HEK293 (cell line): ENCODE measurements around the gene ITIH1.
A peak's percentile ranks its signal among the peaks of the same experiment; 100 is the strongest.

Experiments used
- CTCF ChIA-PET: fragments of 350-600 bp; formaldehyde crosslinking; extraction: SDS; loops from one replicate; lab custom pipeline; 2021; ENCODE audit warnings: antibody characterized with exemption; lab: Yijun Ruan, JAX
- POLR2A ChIA-PET: fragments of 300-600 bp; formaldehyde crosslinking; extraction: SDS; loops from one replicate; lab custom pipeline; 2020; ENCODE audit warnings: antibody characterized with exemption, inconsistent platforms; lab: Yijun Ruan, JAX
- H3K27ac ChIP-seq: fragments of 200-500 bp; sonication (Bioruptor generic); 2 replicates; pipeline ENCODE4 v1.5.1; 2014; ENCODE audit warnings: low read depth, low read length, control low read depth, inconsistent platforms; ENCODE audit errors: extremely low read depth
- H3K36me3 ChIP-seq, 2 experiments: fragments of 200-500 bp in 1 of 2; sonication (Bioruptor generic) in 1 of 2; 1 replicate in 1 of 2; 2 replicates in 1 of 2; pipeline ENCODE4 v1.5.1; 2014 to 2017; ENCODE audit warnings: inconsistent platforms in 2 of 2, low read length in 2 of 2; ENCODE audit not compliant: control insufficient read depth in 2 of 2, insufficient read depth in 1 of 2
- H3K4me1 ChIP-seq: fragments of 200-500 bp; sonication (Bioruptor generic); 2 replicates; pipeline ENCODE4 v1.5.1; 2014; ENCODE audit warnings: mild to moderate bottlenecking, low read length, inconsistent platforms; ENCODE audit not compliant: control insufficient read depth, insufficient read depth
- H3K4me3 ChIP-seq: 2 replicates; pipeline ENCODE4 v1.5.1; 2011; ENCODE audit warnings: low read depth, mild to moderate bottlenecking, control low read depth, low read length, moderate library complexity
- H3K9me3 ChIP-seq: fragments of 200-500 bp; sonication (Bioruptor generic); 2 replicates; pipeline ENCODE4 v1.5.1; 2014; ENCODE audit warnings: low read depth, low read length, inconsistent platforms; ENCODE audit not compliant: control insufficient read depth, insufficient read depth
- GLIS1 ChIP-seq: fragments of 450-650 bp; formaldehyde crosslinking; IDR thresholded peaks from 2 replicates; pipeline ENCODE4 v1.5.1; 2016; ENCODE audit warnings: missing biosample characterization, missing genetic modification characterization
- GLIS2 ChIP-seq: fragments of 450-650 bp; formaldehyde crosslinking; IDR thresholded peaks from 2 replicates; pipeline ENCODE4 v1.5.1; 2016; ENCODE audit warnings: missing biosample characterization, missing genetic modification characterization
- OSR2 ChIP-seq: fragments of 450-650 bp; formaldehyde crosslinking; IDR thresholded peaks from 2 replicates; pipeline ENCODE4 v1.5.1; 2016; ENCODE audit warnings: missing biosample characterization, missing genetic modification characterization
- SETDB1 ChIP-seq: IDR thresholded peaks from one replicate; pipeline ENCODE4 v1.6.1; 2017; ENCODE audit warnings: mild to moderate bottlenecking, low read length, moderate library complexity, mixed read lengths; ENCODE audit not compliant: insufficient read length
- ZBTB17 ChIP-seq: fragments of 450-650 bp; formaldehyde crosslinking; IDR thresholded peaks from 2 replicates; pipeline ENCODE4 v1.5.1; 2016; ENCODE audit warnings: missing biosample characterization, missing genetic modification characterization
- ZBTB20 ChIP-seq: fragments of 450-650 bp; formaldehyde crosslinking; IDR thresholded peaks from 2 replicates; pipeline ENCODE4 v1.5.1; 2016; ENCODE audit warnings: missing biosample characterization, missing genetic modification characterization
- ZBTB48 ChIP-seq: fragments of 450-650 bp; formaldehyde crosslinking; IDR thresholded peaks from 2 replicates; pipeline ENCODE4 v1.5.1; 2016; ENCODE audit warnings: missing biosample characterization, missing genetic modification characterization
- ZBTB8A ChIP-seq: fragments of 450-650 bp; formaldehyde crosslinking; IDR thresholded peaks from 2 replicates; pipeline ENCODE4 v1.5.1; 2016; ENCODE audit warnings: missing biosample characterization, missing genetic modification characterization
- ZEB2 ChIP-seq: fragments of 450-650 bp; formaldehyde crosslinking; IDR thresholded peaks from 2 replicates; pipeline ENCODE4 v1.5.1; 2016; ENCODE audit warnings: missing biosample characterization, missing genetic modification characterization
- ZFP69B ChIP-seq: fragments of 450-650 bp; formaldehyde crosslinking; IDR thresholded peaks from 2 replicates; pipeline ENCODE4 v1.5.1; 2016; ENCODE audit warnings: missing biosample characterization, missing genetic modification characterization
- ZIC2 ChIP-seq: fragments of 450-650 bp; formaldehyde crosslinking; IDR thresholded peaks from 2 replicates; pipeline ENCODE4 v1.5.1; 2016; ENCODE audit warnings: missing biosample characterization, missing genetic modification characterization
- ZNF140 ChIP-seq: fragments of 450-650 bp; formaldehyde crosslinking; IDR thresholded peaks from 2 replicates; pipeline ENCODE4 v1.5.1; 2016; ENCODE audit warnings: missing biosample characterization, missing genetic modification characterization
- ZNF16 ChIP-seq: fragments of 450-650 bp; formaldehyde crosslinking; IDR thresholded peaks from 2 replicates; pipeline ENCODE4 v1.5.1; 2016; ENCODE audit warnings: low read depth, missing biosample characterization, missing genetic modification characterization
- ZNF169 ChIP-seq: fragments of 450-650 bp; formaldehyde crosslinking; IDR thresholded peaks from 2 replicates; pipeline ENCODE4 v1.5.1; 2016; ENCODE audit warnings: missing biosample characterization, missing genetic modification characterization
- ZNF335 ChIP-seq: fragments of 450-650 bp; formaldehyde crosslinking; conservative IDR thresholded peaks from 2 replicates; pipeline ENCODE4 v1.5.1; 2016; ENCODE audit warnings: missing biosample characterization, missing genetic modification characterization
- ZNF341 ChIP-seq: fragments of 450-650 bp; formaldehyde crosslinking; IDR thresholded peaks from 2 replicates; pipeline ENCODE4; 2016; ENCODE audit warnings: low read depth, missing biosample characterization, missing genetic modification characterization
- ZNF416 ChIP-seq: fragments of 450-650 bp; formaldehyde crosslinking; IDR thresholded peaks from 2 replicates; pipeline ENCODE4 v1.5.1; 2016; ENCODE audit warnings: missing biosample characterization, missing genetic modification characterization
- ZNF521 ChIP-seq: fragments of 450-650 bp; formaldehyde crosslinking; IDR thresholded peaks from 2 replicates; pipeline ENCODE4 v1.5.1; 2017; ENCODE audit warnings: missing biosample characterization, mild to moderate bottlenecking, missing genetic modification characterization
- ZNF585B ChIP-seq: fragments of 450-650 bp; formaldehyde crosslinking; IDR thresholded peaks from 2 replicates; pipeline ENCODE4 v1.5.1; 2016; ENCODE audit warnings: missing biosample characterization, missing genetic modification characterization
- ZNF600 ChIP-seq: fragments of 450-650 bp; formaldehyde crosslinking; IDR thresholded peaks from 2 replicates; pipeline ENCODE4 v1.5.1; 2016; ENCODE audit warnings: missing biosample characterization, missing genetic modification characterization
- ZNF624 ChIP-seq: fragments of 450-650 bp; formaldehyde crosslinking; IDR thresholded peaks from 2 replicates; pipeline ENCODE4 v1.5.1; 2017; ENCODE audit warnings: missing biosample characterization, missing genetic modification characterization
- ZNF660 ChIP-seq: fragments of 450-650 bp; IDR thresholded peaks from 2 replicates; pipeline ENCODE4 v1.5.1; 2018; ENCODE audit warnings: missing biosample characterization, mild to moderate bottlenecking, missing genetic modification characterization
- ZNF701 ChIP-seq: fragments of 450-650 bp; formaldehyde crosslinking; IDR thresholded peaks from 2 replicates; pipeline ENCODE4 v1.5.1; 2016; ENCODE audit warnings: missing biosample characterization, missing genetic modification characterization
- ZNF76 ChIP-seq: fragments of 450-650 bp; formaldehyde crosslinking; IDR thresholded peaks from 2 replicates; pipeline ENCODE4; 2016; ENCODE audit warnings: low read depth, missing biosample characterization, missing genetic modification characterization, borderline replicate concordance
- TF ChIP-seq, protein P1 (sequence below): fragments of 450-650 bp; formaldehyde crosslinking; IDR thresholded peaks from 2 replicates; pipeline ENCODE4 v1.5.1; 2016; ENCODE audit warnings: missing biosample characterization, missing genetic modification characterization
- TF ChIP-seq, protein P2 (sequence below): fragments of 450-650 bp; formaldehyde crosslinking; IDR thresholded peaks from 2 replicates; pipeline ENCODE4 v1.5.1; 2017; ENCODE audit warnings: missing biosample characterization, missing genetic modification characterization
- TF ChIP-seq, protein P3 (sequence below): fragments of 450-650 bp; formaldehyde crosslinking; IDR thresholded peaks from 2 replicates; pipeline ENCODE4 v1.5.1; 2016; ENCODE audit warnings: missing biosample characterization, missing genetic modification characterization
- TF ChIP-seq, protein P4 (sequence below): fragments of 450-650 bp; formaldehyde crosslinking; IDR thresholded peaks from 2 replicates; pipeline ENCODE4 v1.5.1; 2016; ENCODE audit warnings: missing biosample characterization, missing genetic modification characterization
- TF ChIP-seq, protein P5 (sequence below): fragments of 450-650 bp; formaldehyde crosslinking; IDR thresholded peaks from 2 replicates; pipeline ENCODE4 v1.5.1; 2017; ENCODE audit warnings: missing biosample characterization, missing genetic modification characterization

ITIH1 gene

DNA sequence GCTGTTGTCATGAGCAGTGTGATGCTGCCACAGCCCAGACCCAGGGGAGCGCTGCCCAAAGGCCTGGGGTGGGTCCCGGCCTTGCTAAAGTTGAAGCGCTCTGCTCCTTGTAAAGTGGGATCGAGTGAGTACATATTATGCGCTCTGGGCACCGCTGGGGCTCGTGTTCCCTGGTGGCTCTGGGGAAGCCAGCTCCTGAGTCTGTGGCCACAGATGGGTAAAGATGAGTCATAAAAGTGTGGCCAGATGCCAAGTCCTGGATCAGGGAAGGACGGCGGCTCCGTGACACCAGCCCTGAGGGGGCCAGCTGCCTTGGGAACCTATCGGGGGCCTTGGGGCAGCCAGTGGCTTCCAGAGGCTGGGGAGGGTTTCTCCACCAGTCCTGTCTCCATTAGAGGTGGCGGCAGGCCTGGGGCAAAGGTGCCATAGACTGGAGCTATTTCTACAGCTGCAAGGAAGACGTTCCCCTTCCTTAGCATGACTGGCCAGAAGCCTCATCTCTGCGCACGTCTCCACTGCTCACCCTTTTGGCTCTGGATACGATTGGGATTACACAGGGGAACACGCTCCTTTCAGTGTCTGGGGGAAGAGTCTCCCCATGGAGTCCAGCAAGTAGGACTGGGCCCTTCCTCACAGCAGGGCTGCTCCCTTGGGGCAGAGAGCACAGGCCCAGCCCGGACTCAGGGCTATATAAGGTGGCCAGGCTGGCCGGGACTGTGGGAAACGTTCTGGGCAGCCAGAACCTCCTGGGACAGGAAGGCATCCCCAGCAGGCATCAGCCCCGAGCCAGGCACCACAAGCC is 54.3 kb downstream of the ITIH1 start:
- Histone ChIP-seq H3K9me3 (no peaks in the 10 kb centered on the region), H3K36me3 (peaks cover 0 to 9% of the 10 kb centered on the region in 2 experiments; a peak in 1 of 3 replicates), H3K4me3 (no peak overlapping the region), H3K4me1 (peaks cover 12% of the 10 kb centered on the region; the same call in 1 of the 2 replicates), H3K27ac (no peak overlapping the region)
- TF ChIP-seq ZBTB48 (tag by site-specific recombination): peak; percentile 71
- peak; percentile 72 for TF ChIP-seq ZNF600 (tag by site-specific recombination)
- TF ChIP-seq ZNF660 (tag by site-specific recombination): peak; percentile 57; the same call in 1 of the 2 replicates
- TF ChIP-seq, protein P1, sequence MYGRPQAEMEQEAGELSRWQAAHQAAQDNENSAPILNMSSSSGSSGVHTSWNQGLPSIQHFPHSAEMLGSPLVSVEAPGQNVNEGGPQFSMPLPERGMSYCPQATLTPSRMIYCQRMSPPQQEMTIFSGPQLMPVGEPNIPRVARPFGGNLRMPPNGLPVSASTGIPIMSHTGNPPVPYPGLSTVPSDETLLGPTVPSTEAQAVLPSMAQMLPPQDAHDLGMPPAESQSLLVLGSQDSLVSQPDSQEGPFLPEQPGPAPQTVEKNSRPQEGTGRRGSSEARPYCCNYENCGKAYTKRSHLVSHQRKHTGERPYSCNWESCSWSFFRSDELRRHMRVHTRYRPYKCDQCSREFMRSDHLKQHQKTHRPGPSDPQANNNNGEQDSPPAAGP (tag by site-specific recombination): no peak
- TF ChIP-seq, protein P2, sequence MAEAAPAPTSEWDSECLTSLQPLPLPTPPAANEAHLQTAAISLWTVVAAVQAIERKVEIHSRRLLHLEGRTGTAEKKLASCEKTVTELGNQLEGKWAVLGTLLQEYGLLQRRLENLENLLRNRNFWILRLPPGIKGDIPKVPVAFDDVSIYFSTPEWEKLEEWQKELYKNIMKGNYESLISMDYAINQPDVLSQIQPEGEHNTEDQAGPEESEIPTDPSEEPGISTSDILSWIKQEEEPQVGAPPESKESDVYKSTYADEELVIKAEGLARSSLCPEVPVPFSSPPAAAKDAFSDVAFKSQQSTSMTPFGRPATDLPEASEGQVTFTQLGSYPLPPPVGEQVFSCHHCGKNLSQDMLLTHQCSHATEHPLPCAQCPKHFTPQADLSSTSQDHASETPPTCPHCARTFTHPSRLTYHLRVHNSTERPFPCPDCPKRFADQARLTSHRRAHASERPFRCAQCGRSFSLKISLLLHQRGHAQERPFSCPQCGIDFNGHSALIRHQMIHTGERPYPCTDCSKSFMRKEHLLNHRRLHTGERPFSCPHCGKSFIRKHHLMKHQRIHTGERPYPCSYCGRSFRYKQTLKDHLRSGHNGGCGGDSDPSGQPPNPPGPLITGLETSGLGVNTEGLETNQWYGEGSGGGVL: peak; percentile 46
- TF ChIP-seq ZNF416: no peak
- TF ChIP-seq GLIS1 (tag by site-specific recombination): peak; percentile 52; the same call in 1 of the 2 replicates
- TF ChIP-seq ZNF341 (tag by site-specific recombination): 0 out of 2 replicates have a peak, but pooled peaks have one; percentile 2
- TF ChIP-seq ZEB2 (tag by site-specific recombination): peak; percentile 52; the same call in 1 of the 2 replicates
- no peak for TF ChIP-seq ZNF140 (tag by site-specific recombination)
- TF ChIP-seq ZNF16 (tag by site-specific recombination): no peak
- TF ChIP-seq ZBTB20 (tag by site-specific recombination): peak; percentile 36; the same call in 1 of the 2 replicates
- no peak for TF ChIP-seq SETDB1
- TF ChIP-seq ZBTB17 (tag by site-specific recombination): peak; percentile 70; the same call in 1 of the 2 replicates
- TF ChIP-seq, protein P3, sequence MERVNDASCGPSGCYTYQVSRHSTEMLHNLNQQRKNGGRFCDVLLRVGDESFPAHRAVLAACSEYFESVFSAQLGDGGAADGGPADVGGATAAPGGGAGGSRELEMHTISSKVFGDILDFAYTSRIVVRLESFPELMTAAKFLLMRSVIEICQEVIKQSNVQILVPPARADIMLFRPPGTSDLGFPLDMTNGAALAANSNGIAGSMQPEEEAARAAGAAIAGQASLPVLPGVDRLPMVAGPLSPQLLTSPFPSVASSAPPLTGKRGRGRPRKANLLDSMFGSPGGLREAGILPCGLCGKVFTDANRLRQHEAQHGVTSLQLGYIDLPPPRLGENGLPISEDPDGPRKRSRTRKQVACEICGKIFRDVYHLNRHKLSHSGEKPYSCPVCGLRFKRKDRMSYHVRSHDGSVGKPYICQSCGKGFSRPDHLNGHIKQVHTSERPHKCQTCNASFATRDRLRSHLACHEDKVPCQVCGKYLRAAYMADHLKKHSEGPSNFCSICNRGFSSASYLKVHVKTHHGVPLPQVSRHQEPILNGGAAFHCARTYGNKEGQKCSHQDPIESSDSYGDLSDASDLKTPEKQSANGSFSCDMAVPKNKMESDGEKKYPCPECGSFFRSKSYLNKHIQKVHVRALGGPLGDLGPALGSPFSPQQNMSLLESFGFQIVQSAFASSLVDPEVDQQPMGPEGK (tag by site-specific recombination): peak; percentile 81; the same call in 1 of the 2 replicates
- TF ChIP-seq ZBTB8A: no peak
- TF ChIP-seq, protein P4, sequence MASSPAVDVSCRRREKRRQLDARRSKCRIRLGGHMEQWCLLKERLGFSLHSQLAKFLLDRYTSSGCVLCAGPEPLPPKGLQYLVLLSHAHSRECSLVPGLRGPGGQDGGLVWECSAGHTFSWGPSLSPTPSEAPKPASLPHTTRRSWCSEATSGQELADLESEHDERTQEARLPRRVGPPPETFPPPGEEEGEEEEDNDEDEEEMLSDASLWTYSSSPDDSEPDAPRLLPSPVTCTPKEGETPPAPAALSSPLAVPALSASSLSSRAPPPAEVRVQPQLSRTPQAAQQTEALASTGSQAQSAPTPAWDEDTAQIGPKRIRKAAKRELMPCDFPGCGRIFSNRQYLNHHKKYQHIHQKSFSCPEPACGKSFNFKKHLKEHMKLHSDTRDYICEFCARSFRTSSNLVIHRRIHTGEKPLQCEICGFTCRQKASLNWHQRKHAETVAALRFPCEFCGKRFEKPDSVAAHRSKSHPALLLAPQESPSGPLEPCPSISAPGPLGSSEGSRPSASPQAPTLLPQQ (tag by site-specific recombination): peak; percentile 92
- peak; percentile 65 for TF ChIP-seq ZIC2 (tag by site-specific recombination)
- TF ChIP-seq OSR2 (tag by site-specific recombination): peak; percentile 85
- TF ChIP-seq ZNF335 (tag by site-specific recombination): peak; percentile 44
- peak; percentile 66; the same call in 1 of the 2 replicates for TF ChIP-seq ZFP69B (tag by site-specific recombination)
- TF ChIP-seq, protein P5, sequence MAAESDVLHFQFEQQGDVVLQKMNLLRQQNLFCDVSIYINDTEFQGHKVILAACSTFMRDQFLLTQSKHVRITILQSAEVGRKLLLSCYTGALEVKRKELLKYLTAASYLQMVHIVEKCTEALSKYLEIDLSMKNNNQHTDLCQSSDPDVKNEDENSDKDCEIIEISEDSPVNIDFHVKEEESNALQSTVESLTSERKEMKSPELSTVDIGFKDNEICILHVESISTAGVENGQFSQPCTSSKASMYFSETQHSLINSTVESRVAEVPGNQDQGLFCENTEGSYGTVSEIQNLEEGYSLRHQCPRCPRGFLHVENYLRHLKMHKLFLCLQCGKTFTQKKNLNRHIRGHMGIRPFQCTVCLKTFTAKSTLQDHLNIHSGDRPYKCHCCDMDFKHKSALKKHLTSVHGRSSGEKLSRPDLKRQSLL (tag by site-specific recombination): peak; percentile 85
- no peak for TF ChIP-seq ZNF701 (tag by site-specific recombination)
- no peak for TF ChIP-seq ZNF585B (tag by site-specific recombination)
- no peak for TF ChIP-seq ZNF624 (tag by site-specific recombination)
- peak; percentile 70 for TF ChIP-seq GLIS2 (tag by site-specific recombination)
- no peak for TF ChIP-seq ZNF169 (tag by site-specific recombination)
- TF ChIP-seq ZNF76 (tag by site-specific recombination): peak; percentile 19; the same call in 1 of the 2 replicates
- TF ChIP-seq ZNF521: no peak
- POLR2A ChIA-PET: interaction anchor here (0.5 to 0.6 kb wide), 2 partner anchors 60 to 155 kb away, joined by 3 to 4 read pairs; no protein-coding TSS in a partner anchor
- CTCF ChIA-PET: interaction anchor here (0.6 to 2.2 kb wide), 4 partner anchors 11 to 87 kb away, joined by 3 to 8 read pairs (median 4); no protein-coding TSS in a partner anchor
